ENCODE data around the gene GABRD. TPM values are rescaled to one million over a fixed set of nuclear protein-coding genes. Genes with fewer than 3 reads are reported as not detected.

The GABRD gene
- total and polyA plus RNA-seq, 7 donors: 0.05 to 0.66 (median 0.35) TPM; not detected in 3

DNA sequence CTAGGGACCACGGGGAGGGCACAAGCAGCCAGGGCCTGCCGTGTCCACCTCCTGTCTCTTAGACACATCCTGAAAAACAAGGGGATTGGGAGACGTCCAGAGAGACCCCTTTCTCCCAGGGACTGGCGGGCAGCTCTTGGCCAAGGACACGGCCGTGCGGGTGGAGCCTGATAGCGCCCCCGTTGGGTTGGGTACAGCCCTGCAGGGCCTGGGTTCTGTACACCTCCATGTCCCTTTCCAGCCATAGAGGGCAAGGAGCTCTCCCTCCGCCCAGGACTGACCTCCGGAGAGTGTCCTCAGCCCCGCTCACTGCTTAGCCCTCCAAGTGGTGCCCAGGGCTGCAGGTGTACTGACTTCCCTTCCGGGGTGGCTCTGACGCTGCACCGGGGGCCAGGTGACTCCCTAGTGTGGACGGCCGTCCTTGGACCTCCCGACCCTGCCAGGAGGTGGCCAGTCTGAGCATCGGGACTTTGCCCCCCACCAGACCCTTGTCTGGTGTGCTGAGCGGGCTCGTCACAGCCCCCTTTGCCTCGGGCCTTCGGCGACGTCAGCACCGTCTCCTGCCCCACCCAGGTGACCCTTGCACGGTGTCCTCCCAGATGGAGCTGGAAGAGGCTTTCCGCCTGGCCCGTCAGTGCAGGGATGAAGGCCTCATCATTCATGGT, 36.9 kb downstream of the GABRD start:
- no peak for ATAC-seq
- no peak for DNase-seq
- intact Hi-C loops (cut with DNase I): no loop called here

GRCh38 chr1:2056955-2057590, 37.9 kb downstream of the GABRD start:
- no peak for ATAC-seq
- Histone ChIP-seq H3K4me3 (no peak overlapping the region), H3K9me3 (no peaks in the 10 kb centered on the region), H3K4me1 (no peaks in the 10 kb centered on the region), H3K36me3 (ENCODE audit: insufficient read depth in 1 of 2, low read depth in 1 of 2) (no peaks in the 10 kb centered on the region), H3K27ac (no peak overlapping the region), H3K27me3 (ENCODE audit: insufficient read depth in 3 of 3, low read length in 2 of 3) (peaks cover 0 to 27% (median 3%) of the 10 kb centered on the region in 3 donors)
- WGBS, 3 donors: 85 to 91% (median 87%) methylated on average over 25 of the region's 25 CpGs
- DNase-seq: no peak
- intact Hi-C loops (cut with DNase I): no loop called here
- TF ChIP-seq, protein P1, sequence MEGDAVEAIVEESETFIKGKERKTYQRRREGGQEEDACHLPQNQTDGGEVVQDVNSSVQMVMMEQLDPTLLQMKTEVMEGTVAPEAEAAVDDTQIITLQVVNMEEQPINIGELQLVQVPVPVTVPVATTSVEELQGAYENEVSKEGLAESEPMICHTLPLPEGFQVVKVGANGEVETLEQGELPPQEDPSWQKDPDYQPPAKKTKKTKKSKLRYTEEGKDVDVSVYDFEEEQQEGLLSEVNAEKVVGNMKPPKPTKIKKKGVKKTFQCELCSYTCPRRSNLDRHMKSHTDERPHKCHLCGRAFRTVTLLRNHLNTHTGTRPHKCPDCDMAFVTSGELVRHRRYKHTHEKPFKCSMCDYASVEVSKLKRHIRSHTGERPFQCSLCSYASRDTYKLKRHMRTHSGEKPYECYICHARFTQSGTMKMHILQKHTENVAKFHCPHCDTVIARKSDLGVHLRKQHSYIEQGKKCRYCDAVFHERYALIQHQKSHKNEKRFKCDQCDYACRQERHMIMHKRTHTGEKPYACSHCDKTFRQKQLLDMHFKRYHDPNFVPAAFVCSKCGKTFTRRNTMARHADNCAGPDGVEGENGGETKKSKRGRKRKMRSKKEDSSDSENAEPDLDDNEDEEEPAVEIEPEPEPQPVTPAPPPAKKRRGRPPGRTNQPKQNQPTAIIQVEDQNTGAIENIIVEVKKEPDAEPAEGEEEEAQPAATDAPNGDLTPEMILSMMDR (IDR thresholded peaks at IDR 0.05): no peak

More for the DNA sequence above, 36.9 kb downstream of the GABRD start:
- Histone ChIP-seq H3K9me3 (no peaks in the 10 kb centered on the region), H3K4me3 (no peak overlapping the region), H3K27ac (no peak overlapping the region), H3K36me3 (ENCODE audit: insufficient read depth in 1 of 2, low read depth in 1 of 2) (no peaks in the 10 kb centered on the region), H3K27me3 (ENCODE audit: insufficient read depth in 3 of 3, low read length in 2 of 3) (peaks cover 0 to 33% (median 9%) of the 10 kb centered on the region in 3 donors), H3K4me1 (no peaks in the 10 kb centered on the region)
- TF ChIP-seq, protein P1 (IDR thresholded peaks at IDR 0.05): no peak
- 87 to 90% (median 89%) methylated on average over 24 to 29 of the region's 29 CpGs for WGBS, 3 donors

- Histone ChIP-seq H3K4me1 (no peaks in the 10 kb centered on the region), H3K36me3 (ENCODE audit: insufficient read depth in 1 of 2, low read depth in 1 of 2) (no peaks in the 10 kb centered on the region), H3K4me3 (no peak overlapping the region), H3K27me3 (ENCODE audit: insufficient read depth in 3 of 3, low read length in 2 of 3) (peaks cover 0 to 19% (median 3%) of the 10 kb centered on the region in 3 donors), H3K27ac (no peak overlapping the region), H3K9me3 (no peaks in the 10 kb centered on the region)
- TF ChIP-seq, protein P1 (IDR thresholded peaks at IDR 0.05): no peak
- ATAC-seq (no peak), DNase-seq (no peak)
- 67 to 76% (median 75%) methylated on average over 34 to 35 of the region's 35 CpGs for WGBS, 3 donors
- intact Hi-C loops (cut with DNase I): no loop called here
These were observed 40.3 kb downstream of the GABRD start for GRCh38 chr1:2059290-2059953.

GRCh38 chr1:2060072-2060471, 40.9 kb downstream of the GABRD start:
- H3K4me3 ChIP-seq: no peak overlapping the region
- peaks cover 0 to 19% (median 3%) of the 10 kb centered on the region in 3 donors for H3K27me3 ChIP-seq (ENCODE audit: insufficient read depth in 3 of 3, low read length in 2 of 3)
- no peak overlapping the region for H3K27ac ChIP-seq
- H3K36me3 ChIP-seq (ENCODE audit: insufficient read depth in 1 of 2, low read depth in 1 of 2): no peaks in the 10 kb centered on the region
- no peaks in the 10 kb centered on the region for H3K4me1 ChIP-seq
- DNase-seq (no peak), ATAC-seq (no peak)
- WGBS, 3 donors: 60 to 71% (median 71%) methylated on average over 14 to 15 of the region's 15 CpGs
- TF ChIP-seq, protein P1 (IDR thresholded peaks at IDR 0.05): no peak
- peaks cover 5% of the 10 kb centered on the region for H3K9me3 ChIP-seq
- intact Hi-C loops (cut with DNase I): no loop called here
